K562 treated with DMSO at 1 percent for 4 hours (cell line): ENCODE data around the gene MPZ. TPM values are rescaled to one million over a fixed set of nuclear protein-coding genes. Genes with fewer than 3 reads are reported as not detected.

Experiments used
- total RNA-seq: library from RNA; unstranded; fragments of 300-600 nt; gene quantifications from 2 replicates; pipeline ENCODE4 v1.2.3, GENCODE V29; 2022; ENCODE audit not compliant: insufficient read depth

MPZ gene
- 2.5 and 3.4 TPM in 2 replicates for total RNA-seq

GRCh38 chr1:161309868-161310267, at the start of gene MPZ:
TSS of gene MPZ (minus strand) at chr1:161309968. CDS start at chr1:161309905, 63 bp downstream.

GRCh38 chr1:161314201-161314981, 4.6 kb upstream of the MPZ start, which contains the start of gene SDHC:
TSS of gene SDHC (plus strand) at chr1:161314381. CDS start at chr1:161314406, 25 bp downstream.

GRCh38 chr1:161258439-161259344, 51.1 kb downstream of the MPZ start, which contains the start of gene PCP4L1:
TSS of gene PCP4L1 (plus strand) at chr1:161258745. CDS start at chr1:161258975, 230 bp downstream.

Other genes with a start within 250 kb of the MPZ start
- not detected in 2 replicates for gene ARHGAP30, start 240.1 kb downstream of the MPZ start, total RNA-seq
- not detected in 2 replicates for gene NECTIN4, start 220.4 kb downstream of the MPZ start, total RNA-seq
- not detected in 2 replicates for gene KLHDC9, start 211.6 kb downstream of the MPZ start, total RNA-seq
- 145 and 191 TPM in 2 replicates for gene PFDN2, start 191.9 kb downstream of the MPZ start, total RNA-seq
- gene NIT1, start 191.9 kb downstream of the MPZ start, total RNA-seq, result 26.6 and 27.9 TPM in 2 replicates
- 22.8 and 25.7 TPM in 2 replicates for gene DEDD, start 177.3 kb downstream of the MPZ start, total RNA-seq
- 89.4 and 115 TPM in 2 replicates for gene UFC1, start 156.0 kb downstream of the MPZ start, total RNA-seq
- 18.7 and 24.9 TPM in 2 replicates for gene USP21, start 150.5 kb downstream of the MPZ start, total RNA-seq
- 20.5 and 26.6 TPM in 2 replicates for gene PPOX, start 143.5 kb downstream of the MPZ start, total RNA-seq
- gene B4GALT3, start 132.5 kb downstream of the MPZ start, total RNA-seq, result 67.8 and 78.2 TPM in 2 replicates
- 0.65 and 0.77 TPM in 2 replicates for gene ADAMTS4, start 110.9 kb downstream of the MPZ start, total RNA-seq
- 79.0 and 81.6 TPM in 2 replicates for gene NDUFS2, start 107.6 kb downstream of the MPZ start, total RNA-seq
- not detected in 2 replicates for gene FCER1G, start 94.7 kb downstream of the MPZ start, total RNA-seq
- not detected in 2 replicates for gene APOA2, start 86.3 kb downstream of the MPZ start, total RNA-seq
- 8.5 and 12.5 TPM in 2 replicates for gene TOMM40L, start 83.9 kb downstream of the MPZ start, total RNA-seq
- gene NR1I3, start 71.8 kb downstream of the MPZ start, total RNA-seq, result not detected in 2 replicates
- gene PCP4L1, start 51.2 kb downstream of the MPZ start, total RNA-seq, result not detected in 2 replicates
- gene SDHC, start 4.4 kb upstream of the MPZ start, total RNA-seq, result 128 and 155 TPM in 2 replicates
- not detected in 2 replicates for gene CFAP126, start 57.9 kb upstream of the MPZ start, total RNA-seq
- gene FCGR2A, start 195.5 kb upstream of the MPZ start, total RNA-seq, result 70.3 and 85.1 TPM in 2 replicates
- 8.0 and 8.7 TPM in 2 replicates for gene HSPA6, start 214.6 kb upstream of the MPZ start, total RNA-seq
- gene FCGR3A, start 239.8 kb upstream of the MPZ start, total RNA-seq, result not detected in 2 replicates